Measurements from ENCODE around the gene CCDC61.

The CCDC61 gene

GRCh38 chr19:45955905-45956608 lies 39.2 kb upstream of the CCDC61 start:
- no peak for TF ChIP-seq CTCF (IDR thresholded peaks at IDR 0.05; ENCODE audit: low read length, missing control alignments)

GRCh38 chr19:45958320-45958719 lies 36.9 kb upstream of the CCDC61 start:
- H3K4me3 ChIP-seq (replicated peaks; ENCODE audit: low read depth, low read length), result no peak overlapping the region
- no peak for DNase-seq (ENCODE audit: low read depth)
- TF ChIP-seq CTCF (IDR thresholded peaks at IDR 0.05; ENCODE audit: low read length, missing control alignments), result no peak

More at GRCh38 chr19:45955905-45956608, 39.2 kb upstream of the CCDC61 start:
- peak; percentile 93 for DNase-seq (ENCODE audit: low read depth)
- no peak overlapping the region for H3K4me3 ChIP-seq (replicated peaks; ENCODE audit: low read depth, low read length)

GRCh38 chr19:45958769-45959516 lies 36.3 kb upstream of the CCDC61 start:
- no peak overlapping the region for H3K4me3 ChIP-seq (replicated peaks; ENCODE audit: low read depth, low read length)
- TF ChIP-seq CTCF (IDR thresholded peaks at IDR 0.05; ENCODE audit: low read length, missing control alignments), result no peak
- peak; percentile 50 for DNase-seq (ENCODE audit: low read depth)

GRCh38 chr19:45959517-45960025 lies 35.7 kb upstream of the CCDC61 start:
- DNase-seq (ENCODE audit: low read depth), result no peak
- no peak overlapping the region for H3K4me3 ChIP-seq (replicated peaks; ENCODE audit: low read depth, low read length)
- no peak for TF ChIP-seq CTCF (IDR thresholded peaks at IDR 0.05; ENCODE audit: low read length, missing control alignments)

GRCh38 chr19:45960595-45961235 lies 34.6 kb upstream of the CCDC61 start:
- no peak overlapping the region for H3K4me3 ChIP-seq (replicated peaks; ENCODE audit: low read depth, low read length)
- TF ChIP-seq CTCF (IDR thresholded peaks at IDR 0.05; ENCODE audit: low read length, missing control alignments), result no peak
- no peak for DNase-seq (ENCODE audit: low read depth)

- no peak overlapping the region for H3K4me3 ChIP-seq (replicated peaks; ENCODE audit: low read depth, low read length)
- no peak for DNase-seq (ENCODE audit: low read depth)
- TF ChIP-seq CTCF (IDR thresholded peaks at IDR 0.05; ENCODE audit: low read length, missing control alignments), result no peak
Measured at GRCh38 chr19:45962021-45962420, 33.2 kb upstream of the CCDC61 start.

Data from fibroblast of pulmonary artery (primary cell).